HG03095 (cell line): ENCODE measurements around the gene CYB561.
A peak's percentile ranks its signal among the peaks of the same experiment; 100 is the strongest.

Experiments
- ATAC-seq: cut with Tn5 transposase; IDR thresholded peaks from one replicate; pipeline ENCODE4 v1.9.1; 2021; ENCODE audit warnings: moderate library complexity; ENCODE audit not compliant: unreplicated experiment

The CYB561 gene

DNA sequence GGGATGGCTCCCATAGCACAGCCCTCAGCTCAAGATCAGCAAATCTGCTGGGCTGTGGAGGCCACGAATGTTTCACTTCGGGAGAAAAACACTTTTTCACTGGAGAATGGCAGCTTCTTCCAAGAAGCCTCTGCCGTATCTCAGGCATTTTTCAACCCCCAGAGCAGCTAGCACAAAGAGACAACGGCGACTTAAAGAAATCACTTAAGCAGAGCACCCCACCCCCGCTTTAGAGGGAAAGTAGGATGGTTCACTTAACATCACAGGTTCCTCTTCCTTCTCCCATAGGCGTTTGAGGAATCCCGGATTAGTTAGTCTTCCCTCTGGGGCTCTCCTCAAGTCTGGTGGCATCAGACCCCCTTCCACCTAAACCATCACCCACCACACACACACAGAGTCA is 27.6 kb downstream of the CYB561 start:
- ATAC-seq: no peak

DNA sequence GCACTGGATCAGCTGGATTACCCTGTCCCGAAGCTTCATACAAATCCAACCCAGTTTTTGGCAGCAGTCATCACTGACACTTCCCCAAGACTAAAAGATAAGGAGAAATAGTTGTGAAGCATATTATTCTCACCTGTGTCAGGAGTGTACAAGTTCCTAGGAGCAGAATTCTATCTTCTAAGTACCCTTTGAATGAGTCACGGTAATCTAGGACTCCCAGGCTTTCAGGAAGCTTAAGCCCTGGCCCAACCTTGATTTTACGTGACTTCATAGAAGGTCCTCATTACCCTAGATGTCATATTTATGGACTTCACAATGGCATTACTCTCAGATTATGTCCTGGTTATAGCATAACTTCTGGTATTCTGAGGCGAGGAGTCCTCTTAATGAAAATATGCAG is 31.9 kb downstream of the CYB561 start:
- no peak for ATAC-seq

DNA sequence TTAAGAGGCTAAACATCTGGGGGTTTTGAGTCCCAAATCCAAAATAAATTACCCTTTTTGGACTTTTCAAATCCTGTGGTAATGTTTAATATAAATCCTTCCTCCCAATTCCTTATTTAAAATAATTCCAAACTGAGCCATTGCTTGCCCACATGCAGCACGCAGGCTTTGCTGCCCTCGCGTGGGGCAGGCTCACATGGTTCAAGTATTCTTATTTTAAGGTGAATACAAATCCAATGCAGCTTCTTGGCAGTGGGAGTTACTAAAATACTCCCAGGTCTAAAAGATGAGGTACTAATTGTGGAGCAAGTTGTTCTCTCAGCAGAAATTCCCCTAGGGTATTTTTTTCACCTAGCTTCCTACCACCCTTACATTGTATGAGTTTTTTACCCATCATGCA is 33.0 kb downstream of the CYB561 start:
- no peak for ATAC-seq

DNA sequence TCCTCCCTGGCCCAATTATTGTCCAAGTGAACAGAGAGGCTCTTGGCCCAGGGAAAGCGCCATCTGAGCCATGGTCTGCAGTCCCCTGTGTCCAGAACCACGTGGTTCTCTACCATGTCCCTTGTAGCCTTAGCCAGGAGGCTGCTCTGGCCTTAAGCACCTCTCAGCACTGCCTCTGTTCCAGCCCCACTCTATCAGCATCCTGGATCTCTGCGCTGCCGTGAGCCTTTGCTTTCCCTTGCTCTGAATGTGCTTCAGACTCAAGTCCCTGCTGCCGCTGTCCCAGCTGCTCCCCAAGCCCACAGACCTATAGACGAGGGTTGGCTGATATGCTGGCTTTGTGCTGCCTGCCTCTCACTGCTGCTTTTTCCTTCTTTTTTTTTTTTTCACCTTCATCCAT is 33.9 kb downstream of the CYB561 start:
- no peak for ATAC-seq

DNA sequence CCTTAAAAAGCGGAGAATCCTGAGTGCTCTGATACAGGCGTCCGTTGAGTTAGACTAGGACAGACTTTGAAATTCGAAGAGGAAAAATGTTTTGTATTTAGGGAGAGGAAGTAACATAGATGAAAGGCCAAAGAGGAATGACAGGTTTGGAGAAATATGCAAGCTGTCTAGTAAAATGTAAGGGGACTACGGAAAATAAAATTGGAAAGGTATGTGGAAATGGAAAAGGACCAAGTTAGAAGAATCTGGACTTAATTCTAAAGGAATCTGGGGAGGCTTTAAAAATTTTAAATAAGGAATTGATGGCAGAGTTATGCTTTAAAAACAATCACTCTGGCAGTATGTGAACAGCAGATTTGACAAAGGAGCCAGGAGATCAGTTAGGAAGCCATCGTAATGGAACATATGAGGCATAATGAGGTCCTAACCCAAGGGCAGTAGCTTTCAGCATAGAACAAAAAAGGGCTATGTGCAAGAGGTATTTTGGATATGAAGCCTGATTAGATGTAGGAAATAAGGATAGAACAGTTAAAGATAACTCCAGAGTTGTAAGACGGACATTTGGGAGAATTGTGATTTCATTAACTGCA is 38.3 kb downstream of the CYB561 start:
- no peak for ATAC-seq

DNA sequence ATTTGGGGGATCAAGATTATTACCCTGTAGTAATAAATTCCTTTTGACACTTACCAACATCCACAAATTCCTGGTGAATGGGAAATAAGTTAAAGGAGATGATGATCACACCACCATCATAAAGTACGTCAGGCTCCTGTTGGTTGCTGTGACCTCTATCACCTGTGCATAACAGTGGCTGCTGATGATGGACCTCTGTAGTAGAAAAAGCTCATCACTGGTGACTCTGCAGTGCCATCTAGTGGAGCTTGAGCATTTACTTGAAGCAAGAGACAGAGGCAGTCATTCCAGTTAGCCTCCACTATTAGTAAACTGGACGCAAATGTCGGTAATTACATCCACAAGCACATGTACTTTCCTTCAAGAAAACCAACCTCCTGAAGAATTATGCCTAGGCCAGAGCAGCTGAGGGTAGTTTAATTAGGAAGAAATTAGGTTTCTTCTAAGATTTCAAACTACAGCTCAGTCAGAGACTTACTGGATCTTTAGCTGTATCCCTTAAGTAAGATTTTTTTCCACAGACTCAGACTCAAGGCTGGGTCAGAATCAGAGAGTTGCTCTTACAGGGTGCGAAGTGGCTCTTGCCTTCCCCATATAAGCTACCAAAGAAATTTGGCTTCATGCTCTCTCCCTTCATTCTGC is 39.3 kb downstream of the CYB561 start:
- peak; percentile 69 for ATAC-seq

DNA sequence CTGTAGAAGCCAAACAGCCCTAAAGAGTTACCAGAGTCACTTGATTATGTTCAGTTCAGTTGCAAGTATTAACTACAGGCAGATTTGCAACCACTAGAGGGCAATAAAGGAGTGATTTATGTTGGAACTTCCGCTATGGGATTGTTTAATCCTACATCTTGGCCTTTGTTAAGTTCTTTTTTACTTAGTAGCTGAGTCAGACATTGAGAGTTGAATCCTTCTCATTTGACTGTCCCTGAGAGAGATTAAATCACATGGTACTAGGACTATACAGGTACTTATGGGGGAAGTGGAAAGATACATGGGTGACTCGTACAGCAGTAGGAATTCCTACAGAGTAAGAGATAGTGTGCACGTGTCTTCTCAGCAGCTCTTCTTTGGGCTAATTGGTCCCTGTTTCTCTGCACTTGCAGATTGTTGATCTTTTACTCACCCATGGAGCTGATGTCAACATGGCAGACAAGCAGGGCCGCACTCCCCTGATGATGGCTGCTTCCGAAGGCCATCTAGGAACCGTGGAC is 40.3 kb downstream of the CYB561 start:
- ATAC-seq: no peak

DNA sequence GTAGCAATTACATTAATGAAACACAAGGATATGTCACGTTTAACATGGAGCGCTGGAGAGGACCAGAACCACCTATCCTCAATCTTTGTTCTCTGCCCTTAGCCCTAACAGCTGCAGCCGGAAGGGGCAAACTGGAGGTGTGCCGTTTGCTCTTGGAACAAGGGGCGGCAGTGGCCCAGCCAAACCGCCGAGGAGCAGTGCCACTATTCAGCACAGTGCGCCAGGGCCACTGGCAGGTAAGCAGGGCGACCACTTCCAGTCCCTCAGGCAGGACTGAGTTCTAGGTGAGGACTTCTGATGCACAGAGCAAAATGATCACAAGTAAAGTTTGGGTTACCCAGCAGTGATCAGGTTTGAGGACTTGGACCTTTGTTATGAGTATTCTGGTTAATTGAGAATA is 41.1 kb downstream of the CYB561 start:
- ATAC-seq: no peak

DNA sequence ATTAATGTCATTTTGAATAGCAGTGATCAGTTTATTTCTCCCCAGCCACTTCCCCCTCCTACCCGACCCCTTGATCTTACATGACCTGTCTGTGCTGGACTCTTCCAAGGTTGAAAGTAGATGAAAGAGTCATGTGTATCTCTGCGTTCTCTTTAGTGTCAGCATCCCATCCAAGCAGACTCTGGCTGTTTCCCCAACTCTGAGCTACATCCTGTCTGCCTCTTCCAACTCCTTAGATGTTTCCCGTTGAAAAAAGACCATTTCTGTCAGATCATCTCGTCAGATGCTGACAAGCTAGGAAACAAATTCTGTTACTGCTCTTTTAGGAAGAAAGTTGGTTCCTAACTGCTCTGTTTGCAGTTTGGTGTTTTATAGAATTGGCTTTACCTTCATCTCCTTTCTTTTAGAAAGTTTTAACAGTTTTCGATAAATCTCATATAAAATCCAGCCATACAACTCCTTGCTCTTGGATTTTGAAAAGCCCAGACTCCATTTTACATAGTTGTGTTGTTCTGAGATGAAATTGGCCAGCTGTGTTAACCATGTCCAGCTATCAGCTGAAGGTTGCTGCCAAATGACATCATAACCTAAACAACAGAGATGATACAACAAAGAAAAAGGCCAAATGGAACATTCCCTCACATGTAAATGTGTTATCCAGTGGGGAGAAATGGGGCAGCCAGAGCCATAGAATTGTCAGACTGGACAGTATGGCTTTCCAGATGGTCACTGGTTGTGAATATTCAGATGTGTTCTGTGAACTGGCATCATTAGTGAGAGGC is 43.5 kb downstream of the CYB561 start:
- no peak for ATAC-seq

DNA sequence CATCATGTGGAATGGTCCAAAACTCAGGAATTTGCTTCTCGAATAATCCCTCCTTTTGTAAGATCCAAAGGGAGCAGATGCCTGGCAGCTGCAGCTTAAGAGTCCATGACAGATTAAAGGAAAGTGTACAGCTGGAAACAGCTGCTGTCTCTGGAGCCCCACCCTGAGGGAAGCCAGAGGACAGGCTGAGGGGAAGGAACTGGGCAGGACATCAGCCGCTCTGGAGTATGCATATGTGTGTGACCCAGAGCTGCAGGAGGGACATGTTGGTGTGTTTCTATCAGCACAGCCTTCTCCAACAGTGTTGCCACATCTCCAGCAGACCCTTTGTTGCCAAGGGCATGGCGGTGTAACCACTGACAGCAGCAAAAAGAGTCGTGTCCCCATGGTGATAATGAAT is 46.2 kb downstream of the CYB561 start:
- ATAC-seq: no peak

DNA sequence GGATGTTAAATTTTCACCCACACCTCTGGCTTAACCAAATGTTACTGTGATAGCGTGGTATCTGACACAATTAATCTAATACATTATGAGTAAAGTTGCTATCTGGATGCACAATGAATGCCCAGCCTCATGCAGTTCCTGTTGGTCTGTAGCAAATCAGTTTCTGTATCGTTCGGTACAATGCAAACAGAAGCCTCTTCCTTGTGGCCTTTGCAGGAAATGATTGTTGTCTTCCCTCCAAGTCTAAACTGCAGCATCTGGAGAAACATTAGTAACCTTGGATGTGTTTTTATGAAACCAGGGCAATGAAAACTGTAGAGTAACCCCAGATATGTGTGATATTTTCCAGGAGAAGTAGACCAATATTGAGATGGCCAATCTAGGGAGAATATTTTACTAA is 46.8 kb downstream of the CYB561 start:
- ATAC-seq: no peak

DNA sequence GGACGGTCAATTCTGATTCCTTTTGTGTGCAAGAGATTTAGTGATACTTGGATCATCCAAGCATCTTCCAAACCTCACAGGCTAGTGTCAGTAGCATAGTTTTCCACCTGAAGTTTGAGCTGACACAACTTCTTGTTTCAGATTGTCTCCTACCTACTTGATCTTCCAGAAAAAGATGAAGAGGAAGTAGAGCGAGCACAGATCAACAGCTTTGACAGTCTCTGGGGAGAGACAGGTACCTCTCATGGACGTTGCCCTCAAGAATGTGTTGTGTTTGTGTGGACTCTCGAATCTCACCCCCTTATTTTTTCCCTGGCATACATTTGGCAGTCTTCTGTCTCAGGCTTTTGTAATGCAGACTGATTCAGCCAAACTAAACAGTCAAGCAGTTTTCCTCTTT is 47.4 kb downstream of the CYB561 start:
- no peak for ATAC-seq

DNA sequence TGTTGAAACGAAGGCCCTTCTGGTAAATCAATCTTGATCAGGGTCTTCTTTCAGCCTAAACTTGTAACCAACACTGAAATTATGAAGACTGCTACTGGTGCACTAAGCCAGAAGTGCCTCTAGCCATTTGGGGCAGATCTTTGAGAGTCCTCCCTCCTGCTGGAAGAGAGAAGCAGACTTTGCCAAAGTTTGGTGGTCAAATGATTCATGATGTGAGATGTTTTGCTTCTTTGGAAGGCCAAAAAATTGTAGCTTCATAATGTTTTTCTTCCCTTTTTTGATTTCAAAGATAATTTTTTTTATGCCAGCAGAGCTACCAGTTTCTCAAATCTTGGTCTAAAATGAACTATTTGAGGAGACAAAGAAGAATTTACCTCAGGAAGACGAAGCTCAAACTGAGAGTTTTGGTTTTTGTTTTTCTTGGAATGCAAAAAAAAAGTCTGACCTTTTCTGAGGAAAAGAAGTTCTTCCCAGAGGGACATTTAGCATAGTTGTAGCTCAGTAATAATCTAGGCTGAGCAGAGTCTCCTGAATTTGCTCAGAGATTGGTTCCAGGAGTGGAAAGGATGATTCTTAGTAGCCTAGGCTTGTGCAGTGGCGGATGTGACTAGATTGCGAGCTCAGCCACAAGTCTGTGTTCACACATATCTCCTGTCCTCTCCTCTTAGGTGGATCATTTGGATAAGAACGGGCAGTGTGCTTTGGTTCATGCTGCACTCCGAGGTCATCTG is 50.9 kb downstream of the CYB561 start:
- ATAC-seq: no peak

DNA sequence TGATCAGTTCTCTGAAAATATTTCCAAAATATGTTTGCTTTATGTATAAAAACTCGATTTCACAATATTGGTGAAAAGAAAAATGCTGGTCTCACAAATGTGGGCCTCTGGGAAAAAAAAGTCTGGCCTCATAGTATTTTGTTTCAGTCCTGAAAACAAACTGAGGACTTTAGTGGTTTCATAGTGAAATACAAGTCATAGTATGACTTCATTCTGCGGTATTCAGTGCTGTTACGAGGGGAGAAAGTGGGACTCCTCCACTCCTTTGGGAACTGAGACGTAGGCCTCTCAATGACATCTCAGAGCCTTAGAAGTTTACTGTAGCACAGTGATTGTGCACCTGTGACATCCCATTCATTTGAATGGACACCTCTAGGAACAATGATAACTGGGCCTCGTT is 56.0 kb downstream of the CYB561 start:
- ATAC-seq: no peak

DNA sequence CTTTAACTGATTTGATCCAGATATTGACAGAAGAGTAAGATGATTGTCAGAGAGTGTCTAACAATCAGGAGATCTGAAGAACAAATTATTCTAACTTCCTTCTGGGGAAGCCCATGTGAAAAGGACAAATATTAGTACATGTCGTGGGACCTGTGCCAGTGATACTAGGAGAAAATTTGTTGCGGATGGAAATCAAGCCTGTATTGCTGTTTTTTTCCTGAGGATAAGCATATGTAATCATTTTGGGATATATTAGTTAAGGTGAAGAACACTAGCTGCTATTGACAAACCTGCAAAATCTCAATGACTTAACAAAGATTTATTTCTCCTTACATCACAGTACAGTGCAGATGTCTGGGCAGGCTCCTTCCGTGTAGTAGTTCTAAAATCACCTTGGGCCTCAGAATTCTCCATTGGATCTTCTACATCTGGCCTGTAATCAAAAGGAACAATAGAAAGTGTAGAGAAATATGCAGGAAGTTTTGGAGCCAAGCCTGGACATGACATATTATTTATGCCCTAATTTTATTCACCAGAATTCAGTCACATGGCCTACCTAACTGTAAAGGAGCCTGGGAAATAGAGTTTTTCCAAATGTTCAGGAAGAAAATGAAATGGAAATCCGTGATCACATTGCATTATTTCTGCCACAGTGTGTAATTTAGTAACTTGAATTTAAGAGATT is 58.3 kb downstream of the CYB561 start:
- no peak for ATAC-seq

DNA sequence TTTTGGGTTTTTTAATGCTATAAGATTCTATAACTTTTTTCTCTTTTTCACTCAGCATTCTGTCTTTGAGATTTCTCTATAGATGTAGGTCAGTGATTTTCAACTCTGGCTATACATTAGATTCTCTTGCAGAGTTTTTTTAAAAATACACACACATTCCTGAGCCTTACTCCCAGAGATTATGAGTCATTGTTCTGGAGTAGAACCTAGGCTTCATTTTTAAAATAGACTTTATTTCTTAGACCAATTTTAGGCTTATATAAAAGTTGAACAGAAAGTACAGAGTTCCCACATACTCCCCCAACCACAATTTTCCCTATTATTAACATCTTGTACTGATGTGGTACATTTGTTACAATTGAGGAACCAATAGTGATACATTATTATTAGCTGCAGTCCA is 63.3 kb downstream of the CYB561 start:
- ATAC-seq: no peak
